Kidney (tissue), 14 donors: ENCODE results near the gene SLC12A9. TPM values are rescaled to one million over a fixed set of nuclear protein-coding genes. Genes with fewer than 3 reads are reported as not detected.

ENCODE experiments used
- DNase-seq, 5 donors: peaks; one replicate each; pipeline ENCODE4 v3.0.0-alpha.2; 2013 to 2020
- FAIRE-seq: peaks from 2 replicates; lab custom pipeline; 2012; peaks lifted over from hg19 to GRCh38; lab: Jason Lieb, UNC
- H3K27ac ChIP-seq, 2 donors: one replicate each; pipeline ENCODE4 v1.7.0; 2013; ENCODE audit warnings: low read depth in 2 of 2, low read length in 2 of 2, inconsistent platforms in 1 of 2
- H3K27me3 ChIP-seq: one replicate; pipeline ENCODE4 v1.7.1; 2013; ENCODE audit warnings: low read length, inconsistent platforms; ENCODE audit not compliant: control insufficient read depth, insufficient read depth
- H3K36me3 ChIP-seq, 3 donors: one replicate each; pipeline versions ENCODE4 v1.7.0 to v1.7.1; 2013; ENCODE audit warnings: low read length in 3 of 3, control low read depth in 1 of 3, inconsistent platforms in 1 of 3; ENCODE audit not compliant: insufficient read depth in 3 of 3, control insufficient read depth in 2 of 3
- H3K4me1 ChIP-seq, 3 donors: one replicate each; pipeline versions ENCODE4 v1.7.0 to v1.7.1; 2013; ENCODE audit warnings: low read length in 3 of 3, inconsistent platforms in 1 of 3, low read depth in 1 of 3; ENCODE audit not compliant: control insufficient read depth in 2 of 3, insufficient read depth in 2 of 3
- H3K4me3 ChIP-seq, 3 donors: one replicate each; pipeline versions ENCODE4 v1.7.0 to v1.8.1; 2013; ENCODE audit warnings: low read length in 3 of 3, control low read depth in 1 of 3, inconsistent platforms in 1 of 3
- H3K9ac ChIP-seq, 3 donors: one replicate each; pipeline versions ENCODE4 v1.7.0 to v1.7.1; 2013; ENCODE audit warnings: low read length in 3 of 3, control low read depth in 1 of 3, inconsistent platforms in 1 of 3
- H3K9me3 ChIP-seq, 3 donors: one replicate each; pipeline versions ENCODE4 v1.7.0 to v1.7.1; 2013; ENCODE audit warnings: low read length in 3 of 3, control low read depth in 1 of 3, inconsistent platforms in 1 of 3; ENCODE audit not compliant: control insufficient read depth in 2 of 3, insufficient read depth in 1 of 3
- intact Hi-C: fragments of 100-400 bp; cut with DNase I; formaldehyde crosslinking; loops from one replicate; pipeline ENCODE4 v1.11.1; 2022
- polyA plus RNA-seq: library from polyadenylated mRNA; stranded (reverse); fragments of 350-450 nt; fragmentation: Illumina TruSeq; extraction: RNeasy Lipid Tissue Mini Kit (QIAGEN cat#74804); gene quantifications from one replicate; pipeline ENCODE4 v1.2.3, GENCODE V29; 2014; ENCODE audit warnings: low read depth, low replicate concordance; ENCODE audit not compliant: insufficient read depth
- total RNA-seq: library from RNA; stranded (reverse); fragmentation: NEBNext Ultra II Directional; extraction: Animal tissue kit (Norgen Biotek cat#: 25700); gene quantifications from one replicate; pipeline ENCODE4 v1.2.1, GENCODE V29; 2021
- TF ChIP-seq, protein P1 (sequence below): IDR thresholded peaks from 3 replicates; pipeline ENCODE4 v1.5.1; 2012; ENCODE audit warnings: mild to moderate bottlenecking, moderate library complexity, borderline replicate concordance; ENCODE audit not compliant: insufficient read depth; ENCODE audit errors: extremely low read depth
- donor health status: control.
- donor health status: control.
- donor health status: control.
- donor health status: control.
- donor health status: control.
- donor health status: DM: yes; HTN: yes; CAD: no.
- donor health status: Normal renal cell carcinoma (clear cell type).

SLC12A9 gene
- total and polyA plus RNA-seq, 2 donors from 2014 or later, result 19.7 to 29.9 TPM

DNA sequence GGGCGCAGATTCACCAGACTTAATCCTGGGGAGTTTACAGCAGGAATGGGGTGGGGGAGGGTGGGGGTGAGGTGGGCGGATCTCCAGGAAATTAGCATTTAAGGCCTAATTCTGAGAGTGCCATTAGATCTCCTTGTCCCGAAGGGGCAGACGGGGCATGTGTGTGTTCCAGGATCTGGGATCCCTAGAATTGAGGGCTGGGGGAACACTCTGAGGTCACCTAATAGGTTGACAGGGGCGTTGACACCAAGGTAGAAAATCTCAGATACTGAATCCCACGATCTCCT lies 15.8 kb upstream of the SLC12A9 start:
- Histone ChIP-seq H3K9me3 (no peaks in the 10 kb centered on the region), H3K4me1 (peaks cover 0 to 9% (median 6%) of the 10 kb centered on the region in 3 donors), H3K4me3 (peak overlapping the region; percentile 58 to 70 (median 68)), H3K9ac (peak overlapping the region in 2 of 3 donors; percentile 49 to 78), H3K27ac (peak overlapping the region; percentile 83 to 87), H3K27me3 (no peaks in the 10 kb centered on the region), H3K36me3 (no peaks in the 10 kb centered on the region)
- FAIRE-seq (no peak), DNase-seq (no peak)
- intact Hi-C loops, result no loop called here
- TF ChIP-seq, protein P1, sequence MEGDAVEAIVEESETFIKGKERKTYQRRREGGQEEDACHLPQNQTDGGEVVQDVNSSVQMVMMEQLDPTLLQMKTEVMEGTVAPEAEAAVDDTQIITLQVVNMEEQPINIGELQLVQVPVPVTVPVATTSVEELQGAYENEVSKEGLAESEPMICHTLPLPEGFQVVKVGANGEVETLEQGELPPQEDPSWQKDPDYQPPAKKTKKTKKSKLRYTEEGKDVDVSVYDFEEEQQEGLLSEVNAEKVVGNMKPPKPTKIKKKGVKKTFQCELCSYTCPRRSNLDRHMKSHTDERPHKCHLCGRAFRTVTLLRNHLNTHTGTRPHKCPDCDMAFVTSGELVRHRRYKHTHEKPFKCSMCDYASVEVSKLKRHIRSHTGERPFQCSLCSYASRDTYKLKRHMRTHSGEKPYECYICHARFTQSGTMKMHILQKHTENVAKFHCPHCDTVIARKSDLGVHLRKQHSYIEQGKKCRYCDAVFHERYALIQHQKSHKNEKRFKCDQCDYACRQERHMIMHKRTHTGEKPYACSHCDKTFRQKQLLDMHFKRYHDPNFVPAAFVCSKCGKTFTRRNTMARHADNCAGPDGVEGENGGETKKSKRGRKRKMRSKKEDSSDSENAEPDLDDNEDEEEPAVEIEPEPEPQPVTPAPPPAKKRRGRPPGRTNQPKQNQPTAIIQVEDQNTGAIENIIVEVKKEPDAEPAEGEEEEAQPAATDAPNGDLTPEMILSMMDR, result no peak

DNA sequence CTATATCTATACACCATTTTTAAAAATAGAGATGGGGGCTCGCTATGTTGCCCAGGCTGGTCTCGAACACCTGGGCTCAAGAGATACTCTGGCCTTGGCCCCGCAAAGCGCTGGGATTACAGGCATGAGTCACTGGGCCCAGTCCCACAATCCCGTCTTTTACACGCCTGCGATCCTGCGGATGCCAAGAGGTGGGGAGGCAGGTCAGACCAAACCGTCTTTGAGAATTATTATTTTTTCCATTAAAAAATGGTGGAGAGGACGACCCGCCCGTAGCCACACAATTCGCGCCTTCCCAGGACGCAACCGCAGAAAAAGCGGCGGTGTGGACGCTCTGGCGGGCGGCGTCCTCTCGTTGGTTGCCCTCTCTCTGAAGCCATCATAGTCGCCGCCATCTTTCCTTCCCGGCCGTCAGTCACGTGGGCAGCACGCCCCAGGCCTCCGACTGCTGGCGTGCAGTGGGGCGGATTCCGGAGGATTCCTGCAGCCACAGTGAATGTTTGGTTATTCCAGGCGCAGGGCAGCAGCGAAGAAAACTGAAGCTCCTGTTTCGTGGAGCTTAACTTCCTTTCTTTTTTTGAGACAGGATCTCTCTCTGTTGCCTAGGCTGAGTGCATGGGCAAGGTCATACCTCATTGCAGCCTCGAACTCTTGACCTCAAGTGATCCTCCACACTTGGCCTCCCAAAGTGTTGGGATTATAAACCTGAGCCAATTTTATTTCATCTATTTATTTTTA lies 15.2 kb upstream of the SLC12A9 start:
- H3K36me3 ChIP-seq, result no peaks in the 10 kb centered on the region
- intact Hi-C loops, result no loop called here
- H3K9ac ChIP-seq, result peak overlapping the region; percentile 49 to 78 (median 75)
- TF ChIP-seq, protein P1, result no peak
- no peaks in the 10 kb centered on the region for H3K9me3 ChIP-seq
- peak; percentile 11 for FAIRE-seq
- H3K4me1 ChIP-seq, result peaks cover 0 to 9% (median 6%) of the 10 kb centered on the region in 3 donors
- peak overlapping the region; percentile 58 to 70 (median 68) for H3K4me3 ChIP-seq
- no peaks in the 10 kb centered on the region for H3K27me3 ChIP-seq
- H3K27ac ChIP-seq, result peak overlapping the region; percentile 83 to 87
- DNase-seq, result peak; percentile 94 to 98 (median 96)

DNA sequence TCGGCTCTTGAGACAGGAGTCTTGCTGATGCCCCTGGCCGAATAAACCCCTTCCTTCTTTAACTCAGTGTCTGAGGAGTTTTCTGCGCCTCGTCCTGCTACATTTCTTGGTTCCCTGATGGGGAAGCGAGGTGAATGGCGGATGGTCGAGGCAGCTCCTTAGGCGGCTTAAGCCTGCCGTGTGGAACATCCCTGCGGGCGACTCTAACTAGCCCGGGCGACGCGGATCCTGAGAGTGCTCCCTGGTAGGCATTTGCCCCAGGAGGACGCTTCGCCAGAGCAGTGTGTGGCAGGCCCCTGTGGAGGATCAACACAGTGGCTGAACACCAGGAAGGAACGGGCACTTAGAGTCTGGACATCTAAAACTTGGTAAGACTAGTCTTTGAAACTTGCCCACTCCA lies 13.2 kb upstream of the SLC12A9 start:
- intact Hi-C loops, result no loop called here
- DNase-seq, result no peak
- FAIRE-seq, result no peak
- Histone ChIP-seq H3K27me3 (no peaks in the 10 kb centered on the region), H3K4me3 (no peak overlapping the region), H3K9ac (no peak overlapping the region), H3K27ac (no peak overlapping the region), H3K9me3 (no peaks in the 10 kb centered on the region), H3K36me3 (no peaks in the 10 kb centered on the region), H3K4me1 (peaks cover 0 to 9% (median 6%) of the 10 kb centered on the region in 3 donors)
- TF ChIP-seq, protein P1, result no peak
